OCI-LY1 (cell line): ENCODE results near the gene IL5RA.

ENCODE experiments used
- H2AFZ ChIP-seq: fragments of 200-600 bp; sonication (generic), shearing (Covaris generic); 2 replicates; pipeline ENCODE4 v1.6.0; 2014; ENCODE audit warnings: antibody characterized with exemption, mild to moderate bottlenecking, low read length
- H3F3A ChIP-seq: fragments of 200-600 bp; sonication (generic), shearing (Covaris generic); 2 replicates; pipeline ENCODE4 v1.6.0; 2014; ENCODE audit warnings: mild to moderate bottlenecking, antibody characterized with exemption, low read length, moderate library complexity; ENCODE audit not compliant: insufficient read depth
- H3K27ac ChIP-seq: fragments of 200-600 bp; sonication (generic); 2 replicates; pipeline ENCODE4 v1.5.1; 2014; ENCODE audit warnings: low read length, mixed run types, mild to moderate bottlenecking, low read depth; ENCODE audit not compliant: poor library complexity, severe bottlenecking
- H3K27me3 ChIP-seq: fragments of 200-600 bp; sonication (generic); 2 replicates; pipeline ENCODE4 v1.6.0; 2014; ENCODE audit warnings: antibody characterized with exemption, mild to moderate bottlenecking, low read length, moderate library complexity; ENCODE audit not compliant: insufficient read depth
- H3K36me3 ChIP-seq: fragments of 200-600 bp; sonication (generic); 2 replicates; pipeline ENCODE4 v1.6.1; 2014; ENCODE audit warnings: mild to moderate bottlenecking, antibody characterized with exemption, low read length, moderate library complexity, mixed read lengths; ENCODE audit not compliant: insufficient read depth
- H3K4me1 ChIP-seq: fragments of 200-600 bp; sonication (generic); 2 replicates; pipeline ENCODE4 v1.5.1; 2014; ENCODE audit warnings: mild to moderate bottlenecking, low read length, moderate library complexity; ENCODE audit not compliant: insufficient read depth, severe bottlenecking
- H3K4me2 ChIP-seq: fragments of 200-600 bp; sonication (generic), shearing (Covaris generic); 2 replicates; pipeline ENCODE4 v1.6.1; 2014; ENCODE audit warnings: low read length
- H3K4me3 ChIP-seq: fragments of 200-600 bp; sonication (generic); 2 replicates; pipeline ENCODE4 v1.5.1; 2014; ENCODE audit warnings: low read length, low read depth, mild to moderate bottlenecking, mixed read lengths; ENCODE audit not compliant: poor library complexity, severe bottlenecking
- H3K79me2 ChIP-seq: fragments of 200-600 bp; shearing (Covaris generic); 2 replicates; pipeline ENCODE4 v1.6.1; 2016; ENCODE audit warnings: mixed run types, low read length, mixed read lengths; ENCODE audit not compliant: insufficient read depth
- H3K9ac ChIP-seq: fragments of 200-600 bp; sonication (generic), shearing (Covaris generic); 2 replicates; pipeline ENCODE4 v1.6.1; 2014; ENCODE audit warnings: mild to moderate bottlenecking, low read length, mixed read lengths
- H3K9me2 ChIP-seq: fragments of 200-600 bp; sonication (generic), shearing (Covaris generic); 2 replicates; pipeline ENCODE4 v1.6.1; 2014; ENCODE audit warnings: low read depth, mild to moderate bottlenecking, low read length, mixed read lengths
- H3K9me3 ChIP-seq: fragments of 200-600 bp; shearing (Covaris generic); 2 replicates; pipeline ENCODE4 v1.6.1; 2014; ENCODE audit warnings: low read length, mixed read lengths
- H4K20me1 ChIP-seq: fragments of 200-600 bp; sonication (generic), shearing (Covaris generic); 2 replicates; pipeline ENCODE4 v1.6.0; 2016; ENCODE audit warnings: mild to moderate bottlenecking, low read length; ENCODE audit not compliant: insufficient read depth
- CTCF ChIP-seq: fragments of 200-600 bp; sonication (generic), shearing (Covaris generic); IDR thresholded peaks from 2 replicates; pipeline ENCODE4 v1.5.1; 2017; ENCODE audit warnings: mild to moderate bottlenecking, antibody characterized with exemption, low read length, moderate library complexity, mixed read lengths
- EZH2 ChIP-seq: fragments of 200-600 bp; sonication (generic), shearing (Covaris generic); IDR thresholded peaks from 2 replicates; pipeline ENCODE4 v1.8.0; 2017; ENCODE audit warnings: borderline replicate concordance, mixed run types, mild to moderate bottlenecking, antibody characterized with exemption, low read length, moderate library complexity, mixed read lengths

Gene IL5RA

GRCh38 chr3:3087716-3088465 is 22.3 kb downstream of the IL5RA start:
- TF ChIP-seq CTCF (no peak), EZH2 (no peak)
- no peak overlapping the region for H2AFZ ChIP-seq
- H3K4me2 ChIP-seq, result no peak overlapping the region

GRCh38 chr3:3087279-3087678 is 22.9 kb downstream of the IL5RA start:
- H2AFZ ChIP-seq, result no peak overlapping the region
- H3K9me2 ChIP-seq, result no peaks in the 10 kb centered on the region
- no peaks in the 10 kb centered on the region for H3K27me3 ChIP-seq
- TF ChIP-seq CTCF, result no peak
- no peak for TF ChIP-seq EZH2
- H3K9ac ChIP-seq, result no peak overlapping the region
- no peaks in the 10 kb centered on the region for H3K9me3 ChIP-seq
- H3K4me2 ChIP-seq, result no peak overlapping the region
- H3K4me3 ChIP-seq, result no peak overlapping the region
- no peaks in the 10 kb centered on the region for H3K4me1 ChIP-seq
- no peaks in the 10 kb centered on the region for H3F3A ChIP-seq
- H3K79me2 ChIP-seq, result no peaks in the 10 kb centered on the region
- no peaks in the 10 kb centered on the region for H4K20me1 ChIP-seq
- H3K36me3 ChIP-seq, result no peaks in the 10 kb centered on the region
- no peak overlapping the region for H3K27ac ChIP-seq

More at GRCh38 chr3:3087716-3088465, 22.3 kb downstream of the IL5RA start:
- Histone ChIP-seq H3K79me2 (no peaks in the 10 kb centered on the region), H3K27ac (no peak overlapping the region), H3K4me3 (no peak overlapping the region), H3K9me3 (no peaks in the 10 kb centered on the region), H3K27me3 (no peaks in the 10 kb centered on the region), H4K20me1 (no peaks in the 10 kb centered on the region), H3F3A (no peaks in the 10 kb centered on the region), H3K9me2 (no peaks in the 10 kb centered on the region), H3K36me3 (no peaks in the 10 kb centered on the region), H3K4me1 (no peaks in the 10 kb centered on the region), H3K9ac (no peak overlapping the region)

GRCh38 chr3:3086239-3086638 is 23.9 kb downstream of the IL5RA start:
- Histone ChIP-seq H3K4me1 (no peaks in the 10 kb centered on the region), H3K4me2 (no peak overlapping the region), H3K9me2 (no peaks in the 10 kb centered on the region), H3K36me3 (no peaks in the 10 kb centered on the region), H3F3A (no peaks in the 10 kb centered on the region), H3K27me3 (no peaks in the 10 kb centered on the region), H3K79me2 (no peaks in the 10 kb centered on the region), H4K20me1 (no peaks in the 10 kb centered on the region), H3K27ac (no peak overlapping the region), H3K9me3 (no peaks in the 10 kb centered on the region), H3K4me3 (no peak overlapping the region), H2AFZ (no peak overlapping the region), H3K9ac (no peak overlapping the region)
- no peak for TF ChIP-seq CTCF
- TF ChIP-seq EZH2, result no peak
